Body of pancreas (tissue), 4 donors: ENCODE results near the gene CDK4.

Experiments used
- CTCF ChIP-seq, 7 experiments: fragments of 450-650 bp in 4 of 7; fragments of 200-600 bp in 3 of 7; sonication (generic) in 3 of 7; IDR thresholded peaks; one replicate each; pipeline ENCODE4 v1.5.1; 2016 to 2019; ENCODE audit warnings: antibody characterized with exemption in 7 of 7
- POLR2A ChIP-seq, 3 donors: fragments of 450-650 bp; IDR thresholded peaks; one replicate each; pipeline ENCODE4 v1.6.1; 2016; ENCODE audit warnings: antibody characterized with exemption in 3 of 3, mild to moderate bottlenecking in 2 of 3

- TF ChIP-seq CTCF (IDR thresholded peaks at IDR 0.05) (no peak), POLR2A (IDR thresholded peaks at IDR 0.05) (no peak)
These were observed 9.4 kb upstream of the CDK4 start for GRCh38 chr12:57761391-57761998.
